Stimulated activated naive CD4-positive, alpha-beta T cell (primary cell): ENCODE measurements around the gene HYDIN.
"Not testable (repeated sequence)": the region's sequence is repeated elsewhere in the genome, so short reads cannot be mapped to it uniquely, and the experiment has no call there.

Source experiments
- DNase-seq, 6 experiments: peaks; one replicate each; lab custom pipeline; 2025; lab: John Stamatoyannopoulos, UW

HYDIN gene

GRCh38 chr16:70999735-71000134, 230.8 kb downstream of the HYDIN start:
- DNase-seq: not testable (repeated sequence)

GRCh38 chr16:70995799-70996198, 234.7 kb downstream of the HYDIN start:
- not testable (repeated sequence) for DNase-seq

GRCh38 chr16:70992511-70992910, 238.0 kb downstream of the HYDIN start:
- DNase-seq: not testable (repeated sequence)

- DNase-seq: not testable (repeated sequence)
Measured at GRCh38 chr16:70987019-70987715, 243.4 kb downstream of the HYDIN start.

GRCh38 chr16:70984675-70985074, 245.8 kb downstream of the HYDIN start:
- not testable (repeated sequence) for DNase-seq

GRCh38 chr16:70968332-70968731, 262.2 kb downstream of the HYDIN start:
- DNase-seq: not testable (repeated sequence)

- DNase-seq: not testable (repeated sequence)
Measured at GRCh38 chr16:70960169-70960568, 270.4 kb downstream of the HYDIN start.

- DNase-seq: not testable (repeated sequence)
Measured at GRCh38 chr16:70954922-70955321, 275.6 kb downstream of the HYDIN start.

- DNase-seq: not testable (repeated sequence)
Measured at GRCh38 chr16:70953824-70954223, 276.7 kb downstream of the HYDIN start.

GRCh38 chr16:70943551-70943950, 287.0 kb downstream of the HYDIN start:
- DNase-seq: not testable (repeated sequence)

- DNase-seq: not testable (repeated sequence)
Measured at GRCh38 chr16:70939690-70940359, 290.7 kb downstream of the HYDIN start.

- DNase-seq: not testable (repeated sequence)
Measured at GRCh38 chr16:70936781-70937525, 293.6 kb downstream of the HYDIN start.

- DNase-seq: not testable (repeated sequence)
Measured at GRCh38 chr16:70935325-70935724, 295.2 kb downstream of the HYDIN start.

- not testable (repeated sequence) for DNase-seq
Measured at GRCh38 chr16:70933746-70934145, 296.8 kb downstream of the HYDIN start.

GRCh38 chr16:70930757-70931156, 299.8 kb downstream of the HYDIN start:
- DNase-seq: not testable (repeated sequence)

GRCh38 chr16:70922164-70922563, 308.4 kb downstream of the HYDIN start:
- DNase-seq: not testable (repeated sequence)

GRCh38 chr16:70920661-70921060, 309.9 kb downstream of the HYDIN start:
- DNase-seq: not testable (repeated sequence)

- not testable (repeated sequence) for DNase-seq
Measured at GRCh38 chr16:70888208-70888607, 342.3 kb downstream of the HYDIN start.

- DNase-seq: not testable (repeated sequence)
Measured at GRCh38 chr16:70884652-70885051, 345.9 kb downstream of the HYDIN start.

- not testable (repeated sequence) for DNase-seq
Measured at GRCh38 chr16:70882311-70882710, 348.2 kb downstream of the HYDIN start.

- not testable (repeated sequence) for DNase-seq
Measured at GRCh38 chr16:70877895-70878294, 352.6 kb downstream of the HYDIN start.

- DNase-seq: not testable (repeated sequence)
Measured at GRCh38 chr16:70876442-70876841, 354.1 kb downstream of the HYDIN start.
